H1 (cell line): ENCODE results near the gene PRR14L. TPM values are rescaled to one million over a fixed set of nuclear protein-coding genes. Genes with fewer than 3 reads are reported as not detected.

Experiments used
- BCL11A ChIP-seq, 2 experiments: IDR thresholded peaks; one replicate each; pipeline ENCODE4 v1.6.1; 2011; ENCODE audit warnings: low read depth in 2 of 2, low read length in 2 of 2, mild to moderate bottlenecking in 2 of 2
- EP300 ChIP-seq, 2 experiments: IDR thresholded peaks; 1 replicate in 1 of 2; 2 replicates in 1 of 2; pipeline ENCODE4 v1.6.1; 2011 to 2012; ENCODE audit warnings: low read depth in 2 of 2, low read length in 2 of 2, mild to moderate bottlenecking in 2 of 2, borderline replicate concordance in 1 of 2, inconsistent platforms in 1 of 2, moderate library complexity in 1 of 2
- FOSL1 ChIP-seq: IDR thresholded peaks from 2 replicates; pipeline ENCODE4 v1.6.1; 2011; ENCODE audit warnings: mild to moderate bottlenecking, low read depth, low read length, moderate library complexity; ENCODE audit not compliant: insufficient read depth
- KDM4A ChIP-seq: IDR thresholded peaks from one replicate; pipeline ENCODE4 v1.7.1; 2012; ENCODE audit warnings: low read depth, mild to moderate bottlenecking, moderate library complexity, low read length, inconsistent platforms; ENCODE audit not compliant: severe bottlenecking
- KDM5A ChIP-seq: fragments of 200-600 bp; IDR thresholded peaks from 2 replicates; pipeline ENCODE4 v1.7.1; 2012; ENCODE audit warnings: mild to moderate bottlenecking, low read length, inconsistent platforms, mixed read lengths
- PHF8 ChIP-seq: fragments of 200-600 bp; sonication (generic); conservative IDR thresholded peaks from 2 replicates; pipeline ENCODE4 v1.7.1; 2012; ENCODE audit warnings: low read depth, mild to moderate bottlenecking, inconsistent platforms, low read length, moderate library complexity
- POLR2A ChIP-seq, 2 experiments: IDR thresholded peaks; 1 replicate in 1 of 2; 2 replicates in 1 of 2; pipeline ENCODE4 v1.6.1; 2011; ENCODE audit warnings: low read depth in 2 of 2, low read length in 2 of 2, mild to moderate bottlenecking in 2 of 2; ENCODE audit errors: control extremely low read depth in 1 of 2
- POLR2AphosphoS5 ChIP-seq: IDR thresholded peaks from 2 replicates; pipeline ENCODE4 v1.6.1; 2011; ENCODE audit warnings: low read depth, low read length
- POU5F1 ChIP-seq: IDR thresholded peaks from 2 replicates; pipeline ENCODE4 v1.6.1; 2011; ENCODE audit warnings: low read depth, mild to moderate bottlenecking, low read length, moderate library complexity
- RBBP5 ChIP-seq: IDR thresholded peaks from 2 replicates; pipeline ENCODE4 v1.7.1; 2012; ENCODE audit warnings: low read depth, mild to moderate bottlenecking, inconsistent platforms, low read length, moderate library complexity, borderline replicate concordance
- RFX5 ChIP-seq: IDR thresholded peaks from 2 replicates; pipeline ENCODE4 v1.6.1; 2011; ENCODE audit warnings: low read depth, low read length, improper control_type of control experiment, borderline replicate concordance
- SAP30 ChIP-seq: fragments of 300-600 bp; sonication (generic); IDR thresholded peaks from 2 replicates; pipeline ENCODE4 v1.7.1; 2012; ENCODE audit warnings: low read length, moderate library complexity, mild to moderate bottlenecking, inconsistent platforms; ENCODE audit not compliant: insufficient read depth, insufficient replicate concordance
- SP4 ChIP-seq: IDR thresholded peaks from 2 replicates; pipeline ENCODE4 v1.6.1; 2012; ENCODE audit warnings: low read length, inconsistent platforms
- SRF ChIP-seq: IDR thresholded peaks from 2 replicates; pipeline ENCODE4 v1.6.1; 2011; ENCODE audit warnings: mild to moderate bottlenecking, low read depth, low read length, moderate library complexity
- SUZ12 ChIP-seq: fragments of 200-600 bp; sonication (generic); IDR thresholded peaks from 2 replicates; pipeline ENCODE4 v1.6.1; 2012; ENCODE audit warnings: mild to moderate bottlenecking, inconsistent platforms, low read length, moderate library complexity, mixed read lengths
- TAF7 ChIP-seq: optimal IDR thresholded peaks from 2 replicates; pipeline ENCODE3; 2011; ENCODE audit warnings: low read depth, mild to moderate bottlenecking, inconsistent platforms, low read length, moderate library complexity, borderline replicate concordance
- TBP ChIP-seq: IDR thresholded peaks from 2 replicates; pipeline ENCODE4 v1.6.1; 2011; ENCODE audit warnings: low read depth, low read length, improper control_type of control experiment
- polyA plus RNA-seq, 7 experiments: library from polyadenylated mRNA; depleted of rRNA in 3 of 7; stranded (reverse) in 5 of 7; unstranded in 2 of 7; fragments of >200 nt in 5 of 7; fragments of 200-250 nt in 2 of 7; gene quantifications; 1 replicate in 5 of 7; 2 replicates in 1 of 7; 4 replicates in 1 of 7; pipeline versions ENCODE4 v1.2.1 to v1.2.3, GENCODE V29; 2011 to 2013; ENCODE audit warnings: missing spikeins in 2 of 7, mixed read lengths in 2 of 7
- total RNA-seq: library from RNA; stranded (reverse); fragmentation: NEBNext Ultra II Directional; extraction: Animal tissue kit (Norgen Biotek cat#: 25700); gene quantifications from 2 replicates; pipeline ENCODE4 v1.2.1, GENCODE V29; 2021
- TF ChIP-seq, protein P1 (sequence below), 3 experiments: IDR thresholded peaks; 1 replicate in 2 of 3; 2 replicates in 1 of 3; pipeline versions ENCODE4 v1.5.1 to v1.6.1; 2011; ENCODE audit warnings: low read length in 3 of 3, mild to moderate bottlenecking in 3 of 3, inconsistent platforms in 2 of 3, low read depth in 1 of 3, moderate library complexity in 1 of 3; ENCODE audit not compliant: insufficient read depth in 1 of 3; ENCODE audit errors: control extremely low read depth in 1 of 3
- TF ChIP-seq, protein P2 (sequence below): IDR thresholded peaks from 2 replicates; pipeline ENCODE4 v1.6.1; 2012; ENCODE audit warnings: inconsistent platforms
- TF ChIP-seq, protein P3 (sequence below): IDR thresholded peaks from 2 replicates; pipeline ENCODE4 v1.6.1; 2011; ENCODE audit warnings: low read length, improper control_type of control experiment

Gene PRR14L
- total and polyA plus RNA-seq, 2 of the 8 experiments (the other 6 are each of a cell fraction or from before 2014, with no cell fraction given) = 26.5 to 98.6 TPM

DNA sequence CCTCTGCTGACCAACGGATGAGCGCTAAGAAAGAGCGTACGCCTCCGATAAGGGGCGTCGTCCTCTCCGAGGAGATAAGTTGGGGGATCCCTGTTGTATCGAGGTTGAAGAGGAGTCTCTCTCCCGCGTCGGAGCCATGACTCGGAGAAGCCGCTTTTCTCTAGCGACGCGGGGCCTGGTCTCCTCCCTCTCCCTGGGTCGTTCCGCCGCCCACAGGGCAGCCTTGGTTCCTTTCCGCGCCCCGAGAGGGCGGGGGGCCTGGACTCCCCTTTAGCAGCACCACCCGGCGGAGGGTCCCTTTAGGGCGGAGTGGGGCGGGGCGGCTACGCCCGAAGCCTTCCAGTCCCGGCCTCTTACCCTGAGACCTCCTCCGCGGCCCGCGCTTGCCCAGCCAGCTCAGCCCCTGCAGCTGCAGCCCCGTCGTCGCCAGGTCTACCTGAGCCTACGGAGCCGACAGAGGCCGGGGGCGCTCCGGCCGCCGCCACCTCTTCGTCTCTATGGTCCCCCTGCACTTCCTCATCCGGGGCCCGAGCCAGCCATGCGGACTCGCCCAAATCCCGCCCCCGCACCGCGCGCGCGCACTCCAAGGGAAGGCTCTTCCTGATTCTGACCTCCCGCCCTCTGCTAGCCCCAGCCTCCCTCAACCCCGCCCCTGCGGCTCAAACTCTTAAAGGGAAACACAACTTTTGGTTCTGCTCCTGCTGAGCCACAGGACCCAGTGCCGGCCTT is at the start of gene PRR14L (continued):
- TF ChIP-seq SUZ12 = no peak
- no peak for TF ChIP-seq RFX5
- no peak for TF ChIP-seq FOSL1
- TF ChIP-seq, protein P1, sequence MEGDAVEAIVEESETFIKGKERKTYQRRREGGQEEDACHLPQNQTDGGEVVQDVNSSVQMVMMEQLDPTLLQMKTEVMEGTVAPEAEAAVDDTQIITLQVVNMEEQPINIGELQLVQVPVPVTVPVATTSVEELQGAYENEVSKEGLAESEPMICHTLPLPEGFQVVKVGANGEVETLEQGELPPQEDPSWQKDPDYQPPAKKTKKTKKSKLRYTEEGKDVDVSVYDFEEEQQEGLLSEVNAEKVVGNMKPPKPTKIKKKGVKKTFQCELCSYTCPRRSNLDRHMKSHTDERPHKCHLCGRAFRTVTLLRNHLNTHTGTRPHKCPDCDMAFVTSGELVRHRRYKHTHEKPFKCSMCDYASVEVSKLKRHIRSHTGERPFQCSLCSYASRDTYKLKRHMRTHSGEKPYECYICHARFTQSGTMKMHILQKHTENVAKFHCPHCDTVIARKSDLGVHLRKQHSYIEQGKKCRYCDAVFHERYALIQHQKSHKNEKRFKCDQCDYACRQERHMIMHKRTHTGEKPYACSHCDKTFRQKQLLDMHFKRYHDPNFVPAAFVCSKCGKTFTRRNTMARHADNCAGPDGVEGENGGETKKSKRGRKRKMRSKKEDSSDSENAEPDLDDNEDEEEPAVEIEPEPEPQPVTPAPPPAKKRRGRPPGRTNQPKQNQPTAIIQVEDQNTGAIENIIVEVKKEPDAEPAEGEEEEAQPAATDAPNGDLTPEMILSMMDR (IDR thresholded peaks at IDR 0.05; ENCODE audit: control extremely low read depth in 1 of 3, insufficient read depth in 1 of 3, low read depth in 1 of 3, low read length in 3 of 3) = no peak
- no peak for TF ChIP-seq POU5F1
- no peak for TF ChIP-seq SRF
- no peak for TF ChIP-seq KDM5A
- TF ChIP-seq, protein P2, sequence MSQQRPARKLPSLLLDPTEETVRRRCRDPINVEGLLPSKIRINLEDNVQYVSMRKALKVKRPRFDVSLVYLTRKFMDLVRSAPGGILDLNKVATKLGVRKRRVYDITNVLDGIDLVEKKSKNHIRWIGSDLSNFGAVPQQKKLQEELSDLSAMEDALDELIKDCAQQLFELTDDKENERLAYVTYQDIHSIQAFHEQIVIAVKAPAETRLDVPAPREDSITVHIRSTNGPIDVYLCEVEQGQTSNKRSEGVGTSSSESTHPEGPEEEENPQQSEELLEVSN = peak; percentile 24; the same call in 1 of the 2 replicates
- TF ChIP-seq POLR2AphosphoS5 = peak; percentile 72
- TF ChIP-seq PHF8 = peak; percentile 91
- peak; percentile 79 for TF ChIP-seq SP4
- TF ChIP-seq, protein P3, sequence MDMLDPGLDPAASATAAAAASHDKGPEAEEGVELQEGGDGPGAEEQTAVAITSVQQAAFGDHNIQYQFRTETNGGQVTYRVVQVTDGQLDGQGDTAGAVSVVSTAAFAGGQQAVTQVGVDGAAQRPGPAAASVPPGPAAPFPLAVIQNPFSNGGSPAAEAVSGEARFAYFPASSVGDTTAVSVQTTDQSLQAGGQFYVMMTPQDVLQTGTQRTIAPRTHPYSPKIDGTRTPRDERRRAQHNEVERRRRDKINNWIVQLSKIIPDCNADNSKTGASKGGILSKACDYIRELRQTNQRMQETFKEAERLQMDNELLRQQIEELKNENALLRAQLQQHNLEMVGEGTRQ = no peak
- no peak for TF ChIP-seq SAP30
- TF ChIP-seq RBBP5 = peak; percentile 89; the same call in 1 of the 2 replicates
- TF ChIP-seq BCL11A (IDR thresholded peaks at IDR 0.05; ENCODE audit: low read depth in 2 of 2, low read length in 2 of 2) = no peak
- peak; percentile 57 for TF ChIP-seq KDM4A
- TF ChIP-seq EP300 (IDR thresholded peaks at IDR 0.05; ENCODE audit: borderline replicate concordance in 1 of 2, low read depth in 2 of 2, low read length in 2 of 2) = peak in 1 of 2 experiments; percentile 99; a peak in 2 of 3 replicates
- TF ChIP-seq TAF7 = peak; percentile 82
- peak; percentile 88 for TF ChIP-seq TBP
- peak; percentile 85 to 92 for TF ChIP-seq POLR2A (IDR thresholded peaks at IDR 0.05; ENCODE audit: control extremely low read depth in 1 of 2, low read depth in 2 of 2, low read length in 2 of 2)
